ENCODE measurements around the gene ADARB1.

The ADARB1 gene

DNA sequence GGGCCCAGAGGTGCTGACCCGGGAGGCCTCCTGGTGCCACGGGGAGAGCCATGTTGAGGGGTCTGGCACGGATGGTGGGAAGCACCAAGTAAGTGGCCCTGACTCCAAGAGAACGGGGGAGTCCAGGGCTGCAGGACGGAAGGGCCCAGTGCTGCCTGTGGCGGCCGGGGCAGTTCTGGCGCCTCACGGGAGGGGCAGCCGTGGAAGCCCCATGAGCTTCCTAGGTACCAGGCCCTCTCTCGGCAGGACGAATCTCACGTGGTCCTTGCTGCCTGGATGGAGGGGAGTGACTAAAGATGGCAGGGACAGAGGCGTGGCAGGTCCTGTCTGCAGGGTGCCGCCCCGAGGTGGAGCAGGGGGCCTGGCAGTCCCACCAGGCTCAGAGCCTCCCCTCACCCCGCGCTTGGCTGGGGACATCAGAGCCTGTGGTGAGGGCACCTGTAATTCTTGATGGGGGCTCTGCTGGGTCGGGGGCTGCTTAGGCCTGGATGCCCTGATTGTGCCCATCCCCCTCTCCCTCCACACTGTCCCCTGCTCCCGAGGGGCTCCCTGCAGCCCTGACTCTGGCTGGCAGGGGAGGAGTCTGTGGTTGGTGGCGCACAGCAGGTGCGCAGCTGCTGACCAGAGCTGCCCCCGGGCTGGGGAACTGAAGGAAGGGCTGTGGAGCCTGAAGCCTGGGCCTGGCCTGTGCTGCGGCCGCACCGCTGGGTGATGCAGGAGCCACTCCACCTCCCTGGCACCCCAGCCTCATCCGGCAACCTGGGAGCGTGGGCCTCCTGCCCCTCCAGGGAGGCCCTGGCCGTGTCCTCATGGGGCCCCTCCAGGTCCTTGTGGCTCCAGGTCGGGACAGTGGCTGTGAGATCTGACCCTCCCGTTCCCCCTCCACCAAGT, 181.9 kb downstream of the ADARB1 start:
- no peak for DNase-seq

- DNase-seq = no peak
Measured at GRCh38 chr21:45256912-45257672, 182.7 kb downstream of the ADARB1 start.

- DNase-seq = no peak
Measured at GRCh38 chr21:45257673-45258341, 183.4 kb downstream of the ADARB1 start.

DNA sequence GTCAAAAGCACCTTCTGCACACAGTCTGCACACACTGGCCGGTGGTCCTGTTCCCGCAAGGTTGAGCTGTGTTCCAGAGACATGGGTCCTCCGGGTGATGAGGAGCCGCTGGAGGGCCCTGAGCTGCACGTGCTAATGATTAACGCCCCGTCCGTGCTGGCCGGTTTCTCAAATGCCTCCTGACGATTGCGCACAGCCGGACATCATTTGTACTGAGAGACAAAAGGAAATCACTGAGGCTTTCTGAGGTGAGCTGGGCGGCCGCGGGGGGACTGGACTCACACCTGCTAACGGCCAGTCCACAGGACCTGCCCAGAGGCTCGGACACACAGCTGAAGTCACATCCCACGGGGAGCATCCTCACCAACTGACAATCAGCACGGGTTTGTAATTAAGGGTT, 184.1 kb downstream of the ADARB1 start:
- DNase-seq = no peak

DNA sequence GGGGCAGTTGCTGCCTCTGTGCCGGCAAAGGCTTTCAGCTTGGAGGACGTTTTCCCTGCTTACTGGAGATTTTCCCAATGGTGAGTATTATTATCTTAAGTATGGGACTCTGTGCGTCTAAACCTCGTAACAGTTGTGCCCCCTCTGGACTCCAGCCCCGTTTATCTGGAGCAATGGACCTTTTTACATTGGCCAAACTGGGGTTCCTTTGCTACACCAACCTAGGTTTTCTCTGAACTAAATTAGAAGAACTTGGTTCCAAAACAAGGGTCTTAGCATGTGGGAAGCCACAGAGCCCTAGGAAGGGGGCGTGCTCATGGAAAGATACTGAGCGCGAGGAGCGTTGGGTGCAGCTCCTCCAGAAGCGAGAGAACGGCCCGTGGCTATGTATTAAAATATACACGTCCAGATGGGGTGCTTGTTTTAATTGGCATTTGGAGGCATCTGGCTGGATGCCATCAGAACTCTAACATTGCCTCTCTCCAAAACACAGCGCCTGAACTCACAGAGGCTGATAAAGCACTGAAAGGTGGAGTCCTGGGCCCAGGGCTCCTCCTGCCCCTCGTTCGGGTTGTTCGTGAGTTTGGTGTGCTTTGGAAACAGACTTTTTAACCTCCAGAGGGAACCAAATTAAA, 184.9 kb downstream of the ADARB1 start:
- DNase-seq = no peak

GRCh38 chr21:45260191-45260825, 185.9 kb downstream of the ADARB1 start:
- no peak for DNase-seq

DNA sequence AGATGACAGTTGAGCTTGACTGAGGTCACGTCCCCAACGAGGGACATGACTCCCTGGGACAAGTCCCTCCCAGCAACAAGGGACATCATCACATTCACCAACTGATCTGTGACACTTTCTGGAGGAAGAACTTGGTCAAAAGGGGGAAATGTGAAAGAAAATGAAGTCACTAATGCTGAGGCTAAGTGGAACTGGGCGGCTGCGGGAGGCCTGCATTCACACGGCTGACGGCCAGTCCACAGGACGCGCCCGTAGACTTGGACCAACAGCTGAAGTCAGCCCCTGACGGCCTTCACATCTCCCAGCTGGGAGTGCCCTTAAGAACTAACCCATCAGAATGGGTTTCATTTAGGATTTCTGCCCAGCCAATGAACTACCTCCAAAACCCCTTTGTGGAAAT, 186.7 kb downstream of the ADARB1 start:
- DNase-seq = peak; percentile 14

GRCh38 chr21:45262041-45262581, 187.7 kb downstream of the ADARB1 start:
- peak; percentile 14 for DNase-seq

GRCh38 chr21:45262616-45263015, 188.2 kb downstream of the ADARB1 start:
- peak; percentile 59 for DNase-seq

GRCh38 chr21:45263534-45263933, 189.2 kb downstream of the ADARB1 start:
- no peak for DNase-seq

GRCh38 chr21:45264146-45264911, 189.9 kb downstream of the ADARB1 start:
- DNase-seq = peak; percentile 50

DNA sequence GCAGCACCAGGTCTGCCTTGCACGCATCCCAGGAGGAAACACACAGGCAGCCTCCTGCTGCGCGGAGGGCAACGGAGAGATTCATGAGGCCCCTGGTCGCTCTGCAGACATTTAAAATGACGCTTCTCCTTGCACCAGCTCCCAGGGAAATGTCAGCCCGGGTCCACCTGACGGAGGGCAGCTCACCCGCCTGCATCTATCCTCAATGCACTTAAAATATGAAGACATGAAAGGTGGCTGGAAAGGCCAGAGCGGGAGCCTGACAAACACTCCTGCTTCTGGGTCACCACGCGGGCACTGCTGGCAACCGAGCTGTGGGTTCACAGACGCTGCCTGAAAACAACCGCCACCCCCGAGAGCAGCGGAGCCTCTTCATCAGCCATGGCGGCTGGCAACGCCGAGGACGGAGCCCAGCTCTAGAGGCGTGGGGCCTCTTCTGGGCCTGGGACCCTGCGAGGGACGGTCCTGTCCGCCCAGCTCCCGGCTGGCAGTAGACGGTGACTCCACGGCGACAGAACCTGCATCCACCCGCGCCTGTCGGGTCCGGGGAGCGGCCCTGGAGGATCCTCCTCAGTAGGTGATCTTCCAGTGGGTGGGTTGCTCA, 190.6 kb downstream of the ADARB1 start:
- peak; percentile 54 for DNase-seq

GRCh38 chr21:45265721-45266517, 191.5 kb downstream of the ADARB1 start:
- peak; percentile 61 for DNase-seq

- peak; percentile 74 for DNase-seq
Measured at GRCh38 chr21:45266518-45267389, 192.4 kb downstream of the ADARB1 start.

DNA sequence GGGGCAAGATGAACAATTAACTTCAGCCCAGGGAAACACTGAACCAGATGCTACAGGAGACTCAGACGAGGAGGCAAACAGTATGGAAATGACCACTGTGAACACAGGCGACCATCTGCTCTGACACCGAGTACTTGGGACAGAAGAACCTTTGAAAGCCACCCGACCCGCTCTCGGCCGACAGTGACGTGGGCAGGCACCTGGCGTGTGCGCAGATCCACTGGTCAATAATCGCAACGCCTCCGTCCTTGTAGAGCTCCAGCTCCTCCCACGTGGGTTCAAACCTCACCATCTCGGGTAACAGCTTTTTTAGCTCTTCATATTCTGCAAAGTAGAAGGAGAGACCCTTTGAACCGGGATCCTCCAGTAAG, 193.0 kb downstream of the ADARB1 start:
- DNase-seq = peak; percentile 57

DNA sequence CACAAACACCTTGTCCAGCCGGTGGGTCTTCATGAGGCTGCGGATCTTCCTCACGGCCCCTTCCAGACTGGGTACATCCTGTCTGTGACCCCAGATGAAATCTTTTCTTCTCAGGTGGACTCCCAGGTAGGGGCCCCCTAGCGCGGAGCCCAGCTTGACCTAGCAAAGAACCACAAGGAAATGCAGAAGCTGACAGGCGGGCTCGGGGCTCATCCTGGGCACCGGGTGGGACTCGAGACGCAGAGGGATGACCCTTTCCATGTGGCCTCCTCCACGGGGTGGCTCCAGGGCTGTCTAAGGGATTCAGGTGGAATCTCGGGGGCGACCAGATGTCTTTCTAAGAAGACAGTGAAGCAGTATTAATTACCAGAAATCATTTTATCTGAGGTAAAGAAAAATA, 195.5 kb downstream of the ADARB1 start:
- peak; percentile 53 for DNase-seq

- DNase-seq = peak; percentile 64
Measured at GRCh38 chr21:45270306-45270821, 196.0 kb downstream of the ADARB1 start.

All from activated effector memory CD4-positive, alpha-beta T cell treated with anti-CD3 and anti-CD28 coated beads, Interleukin-2, amount 50 U/mL, for 16 hours (primary cell).